GM18907 (cell line): ENCODE data around the gene SULT2A1.
"Not testable (repeated sequence)": the region's sequence is repeated elsewhere in the genome, so short reads cannot be mapped to it uniquely, and the experiment has no call there.

Source experiments
- ATAC-seq: cut with Tn5 transposase; IDR thresholded peaks from one replicate; pipeline ENCODE4 v1.9.1; 2021; ENCODE audit warnings: mild to moderate bottlenecking, moderate library complexity; ENCODE audit not compliant: unreplicated experiment

SULT2A1 gene

GRCh38 chr19:47861630-47862029 lies 24.5 kb downstream of the SULT2A1 start:
- ATAC-seq, result no peak

- no peak for ATAC-seq
Observed at GRCh38 chr19:47860602-47861297, 25.4 kb downstream of the SULT2A1 start.

GRCh38 chr19:47859838-47860237 lies 26.3 kb downstream of the SULT2A1 start:
- not testable (repeated sequence) for ATAC-seq

- not testable (repeated sequence) for ATAC-seq
Observed at GRCh38 chr19:47858646-47859285, 27.3 kb downstream of the SULT2A1 start, which contains the start of gene TPRX2. Gene TPRX2, plus strand, starts transcription at chr19:47859235. Its CDS starts 12 bp downstream, at chr19:47859247.

- ATAC-seq, result not testable (repeated sequence)
Observed at GRCh38 chr19:47858231-47858630, 27.9 kb downstream of the SULT2A1 start.

GRCh38 chr19:47854459-47854858 lies 31.7 kb downstream of the SULT2A1 start:
- ATAC-seq, result no peak

GRCh38 chr19:47853003-47853402 lies 33.1 kb downstream of the SULT2A1 start:
- ATAC-seq, result no peak

GRCh38 chr19:47848823-47849473 lies 37.2 kb downstream of the SULT2A1 start:
- ATAC-seq, result no peak

- ATAC-seq, result no peak
Observed at GRCh38 chr19:47848425-47848822, 37.7 kb downstream of the SULT2A1 start.

GRCh38 chr19:47842941-47843340 lies 43.2 kb downstream of the SULT2A1 start:
- ATAC-seq, result no peak

- no peak for ATAC-seq
Observed at GRCh38 chr19:47839913-47840312, 46.2 kb downstream of the SULT2A1 start.

GRCh38 chr19:47839411-47839810 lies 46.7 kb downstream of the SULT2A1 start:
- ATAC-seq, result no peak

- no peak for ATAC-seq
Observed at GRCh38 chr19:47836038-47836437, 50.1 kb downstream of the SULT2A1 start.

GRCh38 chr19:47832723-47833122 lies 53.4 kb downstream of the SULT2A1 start:
- ATAC-seq, result no peak

- ATAC-seq, result no peak
Observed at GRCh38 chr19:47826800-47827199, 59.3 kb downstream of the SULT2A1 start.

- ATAC-seq, result no peak
Observed at GRCh38 chr19:47824396-47824795, 61.7 kb downstream of the SULT2A1 start.

- ATAC-seq, result no peak
Observed at GRCh38 chr19:47821460-47822020, 64.6 kb downstream of the SULT2A1 start, which contains the start of gene CRX. Gene CRX, plus strand, starts transcription at chr19:47821937. Its CDS starts 12,507 bp downstream, at chr19:47834444.
